CD4-positive, alpha-beta T cell (primary cell): Measurements from ENCODE around the gene PDCL3. TPM values are rescaled to one million over a fixed set of nuclear protein-coding genes. Genes with fewer than 3 reads are reported as not detected.

Source experiments
- ATAC-seq: fragments of 200-7000 bp; cut with Tn5 transposase; one replicate; pipeline ENCODE4 v1.10.0; 2022; ENCODE audit warnings: mild to moderate bottlenecking; ENCODE audit not compliant: poor library complexity
- CTCF ChIA-PET: fragments of 350-600 bp; sonication (Branson Sonifier 250); formaldehyde crosslinking; loops from one replicate; lab custom pipeline; 2021; ENCODE audit warnings: antibody characterized with exemption, inconsistent platforms; lab: Charles Lee
- POLR2A ChIA-PET: fragments of 350-600 bp; sonication (Branson Sonifier 250); formaldehyde crosslinking; loops from one replicate; lab custom pipeline; 2021; ENCODE audit warnings: antibody characterized with exemption, inconsistent platforms; lab: Charles Lee
- DNase-seq, 14 experiments: peaks; one replicate each; pipeline ENCODE4 v3.0.0-alpha.2; 2013 to 2020; ENCODE audit warnings: mixed read lengths in 2 of 14
- H3K27ac ChIP-seq, 2 donors: one replicate each; pipeline versions ENCODE4 v1.5.1 to v1.7.0; 2013; ENCODE audit warnings: low read length in 2 of 2, low read depth in 1 of 2, mild to moderate bottlenecking in 1 of 2
- H3K27me3 ChIP-seq, 2 experiments: 1 replicate in 1 of 2; 2 replicates in 1 of 2; pipeline versions ENCODE4 v1.6.1 to v1.7.0; 2013; ENCODE audit warnings: low read length in 2 of 2, control low read depth in 1 of 2, mild to moderate bottlenecking in 1 of 2, moderate library complexity in 1 of 2; ENCODE audit not compliant: insufficient read depth in 2 of 2, control insufficient read depth in 1 of 2
- H3K36me3 ChIP-seq: one replicate; pipeline ENCODE4 v1.6.1; 2013; ENCODE audit warnings: low read length, control low read depth; ENCODE audit not compliant: insufficient read depth
- H3K4me1 ChIP-seq: one replicate; pipeline ENCODE4 v1.6.1; 2013; ENCODE audit warnings: low read length, control low read depth; ENCODE audit not compliant: insufficient read depth
- H3K4me3 ChIP-seq: one replicate; pipeline ENCODE4 v1.5.1; 2013; ENCODE audit warnings: mild to moderate bottlenecking, low read length, moderate library complexity
- H3K9me3 ChIP-seq, 2 experiments: 1 replicate in 1 of 2; 2 replicates in 1 of 2; pipeline versions ENCODE4 v1.6.1 to v1.7.0; 2013; ENCODE audit warnings: low read length in 2 of 2, mild to moderate bottlenecking in 2 of 2, control low read depth in 1 of 2, moderate library complexity in 1 of 2; ENCODE audit not compliant: control insufficient read depth in 1 of 2, insufficient read depth in 1 of 2
- H3K27ac Mint-ChIP-seq: one replicate; pipeline ENCODE4 v1.8.0; 2020; ENCODE audit warnings: mixed read lengths
- H3K27me3 Mint-ChIP-seq: one replicate; pipeline ENCODE4 v1.8.0; 2021; ENCODE audit warnings: mixed read lengths
- H3K36me3 Mint-ChIP-seq: one replicate; pipeline ENCODE4 v1.8.0; 2021; ENCODE audit warnings: low read depth, mixed read lengths
- H3K4me1 Mint-ChIP-seq: one replicate; pipeline ENCODE4 v1.8.0; 2021; ENCODE audit warnings: low read depth, mixed read lengths
- H3K4me3 Mint-ChIP-seq: one replicate; pipeline ENCODE4 v1.8.0; 2020; ENCODE audit warnings: mild to moderate bottlenecking, mixed read lengths
- H3K9me3 Mint-ChIP-seq: one replicate; pipeline ENCODE4 v1.8.0; 2020; ENCODE audit warnings: mixed read lengths
- intact Hi-C, 2 experiments: fragments of 100-400 bp; cut with DNase I in 1 of 2; cut with micrococcal nuclease in 1 of 2; formaldehyde crosslinking; loops; one replicate each; pipeline versions ENCODE4 v1.15.1 to v1.9.0; 2023 to 2025; cut with DNase I, micrococcal nuclease
- total RNA-seq, 174 experiments: library from RNA in 2 of 174; stranded (reverse) in 2 of 174; gene quantifications; one replicate each; pipeline ENCODE4 v1.2.3 and lab custom pipeline; 2021 to 2026
- TF ChIP-seq, protein P1 (sequence below): fragments of 200-600 bp; IDR thresholded peaks from one replicate; pipeline ENCODE4 v1.8.0; 2022; ENCODE audit warnings: antibody characterized with exemption, mild to moderate bottlenecking

The PDCL3 gene
- total RNA-seq, 2 experiments from 2014 or later: 31.7 to 34.6 TPM

DNA sequence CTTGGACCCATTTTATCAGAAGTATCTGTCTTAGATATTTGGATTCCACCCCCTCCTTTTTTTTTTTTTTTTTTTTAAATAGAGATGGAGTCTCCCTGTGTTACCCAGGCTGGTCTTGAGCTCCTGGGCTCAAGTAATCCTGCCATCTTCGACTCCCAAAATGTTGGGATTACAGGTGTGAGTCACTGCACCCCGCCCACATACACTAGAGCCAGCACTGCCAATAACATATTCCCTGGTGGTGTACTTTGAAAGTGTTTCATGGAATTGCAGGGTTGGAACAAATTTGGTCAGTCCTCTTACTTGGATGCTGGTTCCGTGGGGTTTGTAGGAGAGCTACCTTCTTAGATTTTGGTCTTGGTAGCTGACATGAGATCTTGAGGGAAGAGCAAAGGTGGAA is 15.0 kb downstream of the PDCL3 start:
- ChIA-PET CTCF (no interaction called here), POLR2A (interaction anchor here (7.1 kb wide), 1 partner anchor 14 kb away, joined by 101 read pairs; the partner anchor contains the start of gene PDCL3)
- no peaks in the 10 kb centered on the region for H3K27me3 Mint-ChIP-seq
- TF ChIP-seq, protein P1, sequence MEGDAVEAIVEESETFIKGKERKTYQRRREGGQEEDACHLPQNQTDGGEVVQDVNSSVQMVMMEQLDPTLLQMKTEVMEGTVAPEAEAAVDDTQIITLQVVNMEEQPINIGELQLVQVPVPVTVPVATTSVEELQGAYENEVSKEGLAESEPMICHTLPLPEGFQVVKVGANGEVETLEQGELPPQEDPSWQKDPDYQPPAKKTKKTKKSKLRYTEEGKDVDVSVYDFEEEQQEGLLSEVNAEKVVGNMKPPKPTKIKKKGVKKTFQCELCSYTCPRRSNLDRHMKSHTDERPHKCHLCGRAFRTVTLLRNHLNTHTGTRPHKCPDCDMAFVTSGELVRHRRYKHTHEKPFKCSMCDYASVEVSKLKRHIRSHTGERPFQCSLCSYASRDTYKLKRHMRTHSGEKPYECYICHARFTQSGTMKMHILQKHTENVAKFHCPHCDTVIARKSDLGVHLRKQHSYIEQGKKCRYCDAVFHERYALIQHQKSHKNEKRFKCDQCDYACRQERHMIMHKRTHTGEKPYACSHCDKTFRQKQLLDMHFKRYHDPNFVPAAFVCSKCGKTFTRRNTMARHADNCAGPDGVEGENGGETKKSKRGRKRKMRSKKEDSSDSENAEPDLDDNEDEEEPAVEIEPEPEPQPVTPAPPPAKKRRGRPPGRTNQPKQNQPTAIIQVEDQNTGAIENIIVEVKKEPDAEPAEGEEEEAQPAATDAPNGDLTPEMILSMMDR: no peak
- peaks cover 28% of the 10 kb centered on the region for H3K36me3 ChIP-seq
- peak overlapping the region; percentile 52 for H3K27ac Mint-ChIP-seq
- peaks cover 37% of the 10 kb centered on the region for H3K4me1 ChIP-seq
- H3K4me1 Mint-ChIP-seq: peaks cover 24% of the 10 kb centered on the region
- no peaks in the 10 kb centered on the region for H3K9me3 ChIP-seq
- ATAC-seq (no peak), DNase-seq (no peak)
- H3K36me3 Mint-ChIP-seq: peaks cover 48% of the 10 kb centered on the region
- H3K4me3 Mint-ChIP-seq: no peak overlapping the region
- no peak overlapping the region for H3K4me3 ChIP-seq
- no peaks in the 10 kb centered on the region for H3K9me3 Mint-ChIP-seq
- H3K27me3 ChIP-seq: no peaks in the 10 kb centered on the region
- intact Hi-C loops: no loop called here
- no peak overlapping the region for H3K27ac ChIP-seq

GRCh38 chr2:100580367-100581276 is 17.8 kb downstream of the PDCL3 start:
- peaks cover 21% of the 10 kb centered on the region for H3K36me3 Mint-ChIP-seq
- peak overlapping the region; percentile 21 for H3K4me3 ChIP-seq
- H3K27me3 ChIP-seq: no peaks in the 10 kb centered on the region
- no peaks in the 10 kb centered on the region for H3K27me3 Mint-ChIP-seq
- ATAC-seq (peak; percentile 80), DNase-seq (peak; percentile 26 to 84 (median 56))
- H3K4me3 Mint-ChIP-seq: peak overlapping the region; percentile 2
- peak overlapping the region; percentile 90 for H3K27ac Mint-ChIP-seq
- ChIA-PET POLR2A (interaction anchor here (0.7 to 7.1 kb wide), 10 partner anchors 9 to 673 kb away, joined by 3 to 101 read pairs (median 4); partner anchors contain the start of genes CNOT11, PDCL3 and RPL31), CTCF (interaction anchor here (0.6 to 4.2 kb wide), 13 partner anchors 10 to 432 kb away, joined by 3 to 26 read pairs (median 6); partner anchors contain the start of genes PDCL3 and RPL31)
- H3K4me1 ChIP-seq: peaks cover 40% of the 10 kb centered on the region
- TF ChIP-seq, protein P1: no peak
- H3K9me3 Mint-ChIP-seq: no peaks in the 10 kb centered on the region
- no peaks in the 10 kb centered on the region for H3K9me3 ChIP-seq
- H3K27ac ChIP-seq: peak overlapping the region; percentile 82 to 83
- peaks cover 15% of the 10 kb centered on the region for H3K36me3 ChIP-seq
- peaks cover 45% of the 10 kb centered on the region for H3K4me1 Mint-ChIP-seq
- intact Hi-C loops: loop anchor here in 1 of 2 experiments (1.0 to 5.0 kb wide), 3 partner anchors 8 to 72 kb away; partner anchors contain the start of gene PDCL3

- no peak for ATAC-seq
- Histone ChIP-seq H3K27me3 (no peaks in the 10 kb centered on the region), H3K27ac (peak overlapping the region; percentile 82 to 83), H3K36me3 (peaks cover 11% of the 10 kb centered on the region), H3K4me1 (peaks cover 40% of the 10 kb centered on the region), H3K4me3 (peak overlapping the region; percentile 21), H3K9me3 (no peaks in the 10 kb centered on the region)
- Mint-ChIP-seq H3K4me1 (peaks cover 47% of the 10 kb centered on the region), H3K9me3 (no peaks in the 10 kb centered on the region), H3K4me3 (peak overlapping the region; percentile 2), H3K36me3 (peaks cover 15% of the 10 kb centered on the region), H3K27ac (peak overlapping the region; percentile 90), H3K27me3 (no peaks in the 10 kb centered on the region)
- intact Hi-C loops: loop anchor here in 1 of 2 experiments (2.0 to 5.0 kb wide), 2 partner anchors 18 to 71 kb away; partner anchors contain the start of gene PDCL3
- TF ChIP-seq, protein P1: no peak
- POLR2A ChIA-PET: interaction anchor here (0.7 to 7.1 kb wide), 10 partner anchors 9 to 672 kb away, joined by 3 to 101 read pairs (median 4); partner anchors contain the start of genes CNOT11, PDCL3 and RPL31
- CTCF ChIA-PET: interaction anchor here (1.0 to 4.2 kb wide), 11 partner anchors 9 to 421 kb away, joined by 3 to 26 read pairs (median 8); partner anchors contain the start of genes PDCL3 and RPL31
- DNase-seq: no peak
Measured at GRCh38 chr2:100581277-100581612, 18.5 kb downstream of the PDCL3 start.
